ENCODE results near the gene AHNAK.
"Not testable (repeated sequence)": the region's sequence is repeated elsewhere in the genome, so short reads cannot be mapped to it uniquely, and the experiment has no call there.

DNA sequence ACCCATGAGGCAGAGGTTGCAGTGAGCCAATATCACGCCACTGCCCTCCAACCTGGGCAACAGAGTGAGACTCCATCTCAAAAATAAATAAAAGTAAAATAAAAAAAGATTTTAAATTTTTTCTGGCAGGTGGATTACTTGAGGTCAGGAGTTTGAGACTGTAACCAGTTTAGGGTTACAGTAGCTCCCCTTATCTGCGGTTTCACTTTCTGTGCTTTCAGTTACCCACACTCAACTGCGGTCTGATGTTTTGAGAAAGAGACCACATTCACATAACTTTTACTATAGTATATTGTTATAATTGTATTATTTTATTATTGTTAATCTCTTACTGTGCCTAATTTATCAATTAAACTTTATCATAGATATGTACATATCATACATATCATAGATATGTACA lies 160.5 kb downstream of the AHNAK start:
- TF ChIP-seq CTCF (IDR thresholded peaks at IDR 0.05; ENCODE audit: control extremely low read depth in 1 of 3, insufficient read depth in 1 of 3, low read depth in 1 of 3, low read length in 3 of 3); POLR2AphosphoS5 (IDR thresholded peaks at IDR 0.05; ENCODE audit: low read depth, low read length); EZH2 (IDR thresholded peaks at IDR 0.05; ENCODE audit: low read depth, low read length, severe bottlenecking); POLR2A (IDR thresholded peaks at IDR 0.05; ENCODE audit: control extremely low read depth in 1 of 2, low read depth in 2 of 2, low read length in 2 of 2); EP300 (IDR thresholded peaks at IDR 0.05; ENCODE audit: borderline replicate concordance in 1 of 2, low read depth in 2 of 2, low read length in 2 of 2); TAF1 (IDR thresholded peaks at IDR 0.05; ENCODE audit: low read depth, low read length); SIRT6 (IDR thresholded peaks at IDR 0.05; ENCODE audit: low read length): not testable (repeated sequence)
